Liver (tissue), 9 donors: Measurements from ENCODE around the gene HOXC6. TPM values are rescaled to one million over a fixed set of nuclear protein-coding genes. Genes with fewer than 3 reads are reported as not detected.

ENCODE experiments used
- DNase-seq: peaks from one replicate; pipeline ENCODE4 v3.0.0-alpha.2; 2017; ENCODE audit warnings: low spot score
- H3K27ac ChIP-seq, 2 donors: one replicate each; pipeline ENCODE4 v1.7.0; 2013; ENCODE audit warnings: inconsistent platforms in 2 of 2, low read length in 2 of 2, control low read depth in 1 of 2, low read depth in 1 of 2, mild to moderate bottlenecking in 1 of 2
- H3K27me3 ChIP-seq, 4 donors: one replicate each; pipeline versions ENCODE4 v1.6.1 to v1.7.0; 2013; ENCODE audit warnings: low read length in 3 of 4, inconsistent platforms in 1 of 4, mild to moderate bottlenecking in 1 of 4, moderate library complexity in 1 of 4; ENCODE audit not compliant: control insufficient read depth in 4 of 4, insufficient read depth in 4 of 4
- H3K36me3 ChIP-seq, 4 donors: one replicate each; pipeline versions ENCODE4 v1.6.1 to v1.7.0; 2013; ENCODE audit warnings: low read length in 3 of 4, mild to moderate bottlenecking in 3 of 4, low read depth in 1 of 4, moderate library complexity in 1 of 4; ENCODE audit not compliant: control insufficient read depth in 4 of 4, insufficient read depth in 3 of 4
- H3K4me1 ChIP-seq, 4 donors: one replicate each; pipeline versions ENCODE4 v1.6.1 to v1.7.0; 2013; ENCODE audit warnings: low read length in 3 of 4, mild to moderate bottlenecking in 3 of 4, moderate library complexity in 1 of 4; ENCODE audit not compliant: control insufficient read depth in 4 of 4, insufficient read depth in 4 of 4
- H3K4me3 ChIP-seq, 3 donors: one replicate each; pipeline versions ENCODE4 v1.6.1 to v1.7.0; 2013; ENCODE audit warnings: low read length in 3 of 3, control low read depth in 1 of 3, low read depth in 1 of 3, mild to moderate bottlenecking in 1 of 3
- H3K9ac ChIP-seq, 2 donors: one replicate each; pipeline ENCODE4 v1.7.0; 2013; ENCODE audit warnings: low read length in 2 of 2, mild to moderate bottlenecking in 2 of 2, moderate library complexity in 2 of 2, control low read depth in 1 of 2, low read depth in 1 of 2
- H3K9me3 ChIP-seq, 4 donors: one replicate each; pipeline versions ENCODE4 v1.6.1 to v1.7.0; 2013; ENCODE audit warnings: low read length in 3 of 4; ENCODE audit not compliant: control insufficient read depth in 4 of 4
- EGR1 ChIP-seq, 2 donors: IDR thresholded peaks; 2 replicates each; pipeline ENCODE4 v1.6.1; 2016 to 2018; ENCODE audit warnings: antibody characterized with exemption in 2 of 2, low read depth in 2 of 2
- FOXA1 ChIP-seq: IDR thresholded peaks from 2 replicates; pipeline ENCODE4 v1.6.1; 2016; ENCODE audit warnings: antibody characterized with exemption
- FOXA2 ChIP-seq: IDR thresholded peaks from 2 replicates; pipeline ENCODE4 v1.6.1; 2016; ENCODE audit warnings: antibody characterized with exemption
- GABPA ChIP-seq, 2 donors: IDR thresholded peaks in 1 of 2; conservative IDR thresholded peaks in 1 of 2; 2 replicates each; pipeline ENCODE4 v1.6.1; 2016; ENCODE audit warnings: antibody characterized with exemption in 2 of 2, mild to moderate bottlenecking in 1 of 2, moderate library complexity in 1 of 2
- HNF4A ChIP-seq, 2 donors: conservative IDR thresholded peaks; 2 replicates each; pipeline ENCODE4 v1.6.1; 2016; ENCODE audit warnings: antibody characterized with exemption in 2 of 2, mild to moderate bottlenecking in 2 of 2
- HNF4G ChIP-seq: IDR thresholded peaks from 2 replicates; pipeline ENCODE4 v1.6.1; 2016; ENCODE audit warnings: antibody characterized with exemption
- JUND ChIP-seq, 2 donors: IDR thresholded peaks; 2 replicates each; pipeline ENCODE4 v1.6.1; 2016; ENCODE audit warnings: antibody characterized with exemption in 2 of 2
- NR2F2 ChIP-seq: IDR thresholded peaks from 2 replicates; pipeline ENCODE4 v1.6.1; 2016; ENCODE audit warnings: antibody characterized with exemption
- RAD21 ChIP-seq, 2 donors: IDR thresholded peaks; 2 replicates each; pipeline ENCODE4 v1.6.1; 2016; ENCODE audit warnings: antibody characterized with exemption in 2 of 2, mild to moderate bottlenecking in 2 of 2
- RXRA ChIP-seq, 2 donors: IDR thresholded peaks; 2 replicates each; pipeline ENCODE4 v1.6.1; 2017 to 2018; ENCODE audit warnings: antibody characterized with exemption in 2 of 2, mild to moderate bottlenecking in 1 of 2
- SP1 ChIP-seq: IDR thresholded peaks from 2 replicates; pipeline ENCODE4 v1.6.1; 2018; ENCODE audit warnings: antibody characterized with exemption, mild to moderate bottlenecking
- TAF1 ChIP-seq: conservative IDR thresholded peaks from 2 replicates; pipeline ENCODE4 v1.6.1; 2016; ENCODE audit warnings: antibody characterized with exemption, mild to moderate bottlenecking
- YY1 ChIP-seq: IDR thresholded peaks from 2 replicates; pipeline ENCODE4 v1.6.1; 2016; ENCODE audit warnings: antibody characterized with exemption, mild to moderate bottlenecking
- WGBS: extraction: QIAGEN DNeasy Blood & Tissue Kit; methylation state at CpG from one replicate; pipeline ENCODE4 v1.1.7; 2013; 5-methylcytosine and 5-hydroxymethylcytosine counted together
- polyA plus RNA-seq, 2 donors: library from polyadenylated mRNA; stranded (reverse) in 1 of 2; unstranded in 1 of 2; fragments of 200-250 nt in 1 of 2; fragments of >200 nt in 1 of 2; fragmentation: Nextera tagmentation in 1 of 2; extraction: Ambion mirVana in 1 of 2; gene quantifications; one replicate each; pipeline versions ENCODE4 v1.2.1 to v1.2.3, GENCODE V29; 2013 to 2015
- total RNA-seq, 2 donors: library from RNA; depleted of rRNA; stranded (reverse); fragments of >200 nt; gene quantifications; one replicate each; pipeline ENCODE4 v1.2.3, GENCODE V29; 2014
- TF ChIP-seq, protein P1 (sequence below): fragments of 150-350 bp; IDR thresholded peaks from 2 replicates; pipeline ENCODE4 v1.5.1; 2017; ENCODE audit warnings: improper control_type of control experiment, low read depth, low read length; ENCODE audit not compliant: missing input control
- TF ChIP-seq, protein P2 (sequence below): IDR thresholded peaks from 2 replicates; pipeline ENCODE4 v1.6.1; 2016; ENCODE audit warnings: antibody characterized with exemption, mild to moderate bottlenecking
- TF ChIP-seq, protein P3 (sequence below): IDR thresholded peaks from 2 replicates; pipeline ENCODE4 v1.6.1; 2016; ENCODE audit warnings: antibody characterized with exemption
- TF ChIP-seq, protein P4 (sequence below): IDR thresholded peaks from 2 replicates; pipeline ENCODE4 v1.6.1; 2016; ENCODE audit warnings: antibody characterized with exemption
- TF ChIP-seq, protein P5 (sequence below): IDR thresholded peaks from 2 replicates; pipeline ENCODE4 v1.6.1; 2016; ENCODE audit warnings: antibody characterized with exemption
- donor health status: healthy.
- donor health status: healthy.
- donor health status: healthy.
- donor health status: healthy.
- donor health status: healthy.

The HOXC6 gene
- total and polyA plus RNA-seq, 4 donors, result 0.33 TPM; not detected in 3

DNA sequence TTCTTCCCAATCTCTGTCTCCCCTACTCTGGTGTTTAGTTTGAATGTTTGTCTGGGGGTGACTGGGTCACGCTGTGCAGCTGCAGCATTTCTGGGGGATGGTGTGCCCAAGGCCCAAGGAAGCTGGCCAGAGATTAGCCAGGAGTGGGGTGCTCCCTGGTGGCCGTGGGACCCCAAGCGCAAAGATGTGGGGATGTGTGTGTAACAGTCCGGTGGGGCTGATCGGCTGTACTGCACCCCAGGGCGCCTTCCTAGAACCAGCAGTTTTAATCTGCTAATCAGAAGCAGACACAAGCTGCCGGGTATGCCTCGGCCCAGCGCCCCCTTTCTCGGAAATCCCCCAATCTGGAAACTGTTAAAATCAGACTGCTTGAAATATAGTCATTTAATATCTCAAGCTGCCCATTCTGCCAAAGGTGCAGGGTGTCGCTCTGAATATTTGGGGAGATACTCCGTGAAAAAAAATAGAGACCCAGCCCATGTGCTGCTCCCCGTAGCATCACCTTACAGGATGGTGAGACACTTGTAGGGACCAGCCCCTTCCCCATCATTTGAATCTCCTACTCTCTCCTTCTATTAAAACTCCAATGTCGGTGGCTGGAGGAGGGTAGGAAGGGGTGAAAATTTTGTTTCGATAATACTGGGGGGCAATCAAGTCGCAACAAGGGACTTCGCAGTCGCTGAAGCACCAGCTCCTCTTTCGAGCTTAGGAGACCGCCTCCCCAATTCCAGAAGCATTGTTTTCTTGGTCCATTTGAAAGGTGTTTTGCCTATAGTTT lies 24.0 kb upstream of the HOXC6 start:
- TF ChIP-seq JUND (IDR thresholded peaks at IDR 0.05) (no peak), GABPA (IDR thresholded peaks at IDR 0.05 in 1 of 2, conservative IDR thresholded peaks at IDR 0.05 in 1 of 2) (no peak), FOXA2 (no peak), HNF4A (conservative IDR thresholded peaks at IDR 0.05) (no peak), YY1 (no peak), RXRA (IDR thresholded peaks at IDR 0.05) (no peak), NR2F2 (no peak), SP1 (no peak), TAF1 (no peak), FOXA1 (no peak), HNF4G (no peak), RAD21 (IDR thresholded peaks at IDR 0.05) (no peak), EGR1 (IDR thresholded peaks at IDR 0.05; ENCODE audit: low read depth in 2 of 2) (no peak)
- TF ChIP-seq, protein P1, sequence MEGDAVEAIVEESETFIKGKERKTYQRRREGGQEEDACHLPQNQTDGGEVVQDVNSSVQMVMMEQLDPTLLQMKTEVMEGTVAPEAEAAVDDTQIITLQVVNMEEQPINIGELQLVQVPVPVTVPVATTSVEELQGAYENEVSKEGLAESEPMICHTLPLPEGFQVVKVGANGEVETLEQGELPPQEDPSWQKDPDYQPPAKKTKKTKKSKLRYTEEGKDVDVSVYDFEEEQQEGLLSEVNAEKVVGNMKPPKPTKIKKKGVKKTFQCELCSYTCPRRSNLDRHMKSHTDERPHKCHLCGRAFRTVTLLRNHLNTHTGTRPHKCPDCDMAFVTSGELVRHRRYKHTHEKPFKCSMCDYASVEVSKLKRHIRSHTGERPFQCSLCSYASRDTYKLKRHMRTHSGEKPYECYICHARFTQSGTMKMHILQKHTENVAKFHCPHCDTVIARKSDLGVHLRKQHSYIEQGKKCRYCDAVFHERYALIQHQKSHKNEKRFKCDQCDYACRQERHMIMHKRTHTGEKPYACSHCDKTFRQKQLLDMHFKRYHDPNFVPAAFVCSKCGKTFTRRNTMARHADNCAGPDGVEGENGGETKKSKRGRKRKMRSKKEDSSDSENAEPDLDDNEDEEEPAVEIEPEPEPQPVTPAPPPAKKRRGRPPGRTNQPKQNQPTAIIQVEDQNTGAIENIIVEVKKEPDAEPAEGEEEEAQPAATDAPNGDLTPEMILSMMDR, result no peak
- TF ChIP-seq, protein P2, sequence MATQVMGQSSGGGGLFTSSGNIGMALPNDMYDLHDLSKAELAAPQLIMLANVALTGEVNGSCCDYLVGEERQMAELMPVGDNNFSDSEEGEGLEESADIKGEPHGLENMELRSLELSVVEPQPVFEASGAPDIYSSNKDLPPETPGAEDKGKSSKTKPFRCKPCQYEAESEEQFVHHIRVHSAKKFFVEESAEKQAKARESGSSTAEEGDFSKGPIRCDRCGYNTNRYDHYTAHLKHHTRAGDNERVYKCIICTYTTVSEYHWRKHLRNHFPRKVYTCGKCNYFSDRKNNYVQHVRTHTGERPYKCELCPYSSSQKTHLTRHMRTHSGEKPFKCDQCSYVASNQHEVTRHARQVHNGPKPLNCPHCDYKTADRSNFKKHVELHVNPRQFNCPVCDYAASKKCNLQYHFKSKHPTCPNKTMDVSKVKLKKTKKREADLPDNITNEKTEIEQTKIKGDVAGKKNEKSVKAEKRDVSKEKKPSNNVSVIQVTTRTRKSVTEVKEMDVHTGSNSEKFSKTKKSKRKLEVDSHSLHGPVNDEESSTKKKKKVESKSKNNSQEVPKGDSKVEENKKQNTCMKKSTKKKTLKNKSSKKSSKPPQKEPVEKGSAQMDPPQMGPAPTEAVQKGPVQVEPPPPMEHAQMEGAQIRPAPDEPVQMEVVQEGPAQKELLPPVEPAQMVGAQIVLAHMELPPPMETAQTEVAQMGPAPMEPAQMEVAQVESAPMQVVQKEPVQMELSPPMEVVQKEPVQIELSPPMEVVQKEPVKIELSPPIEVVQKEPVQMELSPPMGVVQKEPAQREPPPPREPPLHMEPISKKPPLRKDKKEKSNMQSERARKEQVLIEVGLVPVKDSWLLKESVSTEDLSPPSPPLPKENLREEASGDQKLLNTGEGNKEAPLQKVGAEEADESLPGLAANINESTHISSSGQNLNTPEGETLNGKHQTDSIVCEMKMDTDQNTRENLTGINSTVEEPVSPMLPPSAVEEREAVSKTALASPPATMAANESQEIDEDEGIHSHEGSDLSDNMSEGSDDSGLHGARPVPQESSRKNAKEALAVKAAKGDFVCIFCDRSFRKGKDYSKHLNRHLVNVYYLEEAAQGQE, result no peak
- TF ChIP-seq, protein P3, sequence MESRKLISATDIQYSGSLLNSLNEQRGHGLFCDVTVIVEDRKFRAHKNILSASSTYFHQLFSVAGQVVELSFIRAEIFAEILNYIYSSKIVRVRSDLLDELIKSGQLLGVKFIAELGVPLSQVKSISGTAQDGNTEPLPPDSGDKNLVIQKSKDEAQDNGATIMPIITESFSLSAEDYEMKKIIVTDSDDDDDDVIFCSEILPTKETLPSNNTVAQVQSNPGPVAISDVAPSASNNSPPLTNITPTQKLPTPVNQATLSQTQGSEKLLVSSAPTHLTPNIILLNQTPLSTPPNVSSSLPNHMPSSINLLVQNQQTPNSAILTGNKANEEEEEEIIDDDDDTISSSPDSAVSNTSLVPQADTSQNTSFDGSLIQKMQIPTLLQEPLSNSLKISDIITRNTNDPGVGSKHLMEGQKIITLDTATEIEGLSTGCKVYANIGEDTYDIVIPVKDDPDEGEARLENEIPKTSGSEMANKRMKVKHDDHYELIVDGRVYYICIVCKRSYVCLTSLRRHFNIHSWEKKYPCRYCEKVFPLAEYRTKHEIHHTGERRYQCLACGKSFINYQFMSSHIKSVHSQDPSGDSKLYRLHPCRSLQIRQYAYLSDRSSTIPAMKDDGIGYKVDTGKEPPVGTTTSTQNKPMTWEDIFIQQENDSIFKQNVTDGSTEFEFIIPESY, result no peak
- TF ChIP-seq, protein P4, sequence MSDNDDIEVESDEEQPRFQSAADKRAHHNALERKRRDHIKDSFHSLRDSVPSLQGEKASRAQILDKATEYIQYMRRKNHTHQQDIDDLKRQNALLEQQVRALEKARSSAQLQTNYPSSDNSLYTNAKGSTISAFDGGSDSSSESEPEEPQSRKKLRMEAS, result no peak
- TF ChIP-seq, protein P5, sequence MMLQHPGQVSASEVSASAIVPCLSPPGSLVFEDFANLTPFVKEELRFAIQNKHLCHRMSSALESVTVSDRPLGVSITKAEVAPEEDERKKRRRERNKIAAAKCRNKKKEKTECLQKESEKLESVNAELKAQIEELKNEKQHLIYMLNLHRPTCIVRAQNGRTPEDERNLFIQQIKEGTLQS, result no peak
- Histone ChIP-seq H3K36me3 (no peaks in the 10 kb centered on the region), H3K27ac (no peak overlapping the region), H3K9ac (no peak overlapping the region), H3K4me1 (peaks cover 6 to 16% (median 11%) of the 10 kb centered on the region in 4 donors), H3K9me3 (no peaks in the 10 kb centered on the region), H3K27me3 (peaks cover 5 to 49% (median 12%) of the 10 kb centered on the region in 4 donors), H3K4me3 (no peak overlapping the region)
- DNase-seq, result no peak
- WGBS, result 14% methylated on average over 20 of the region's 20 CpGs
